Ovary (tissue), 3 donors: ENCODE measurements around the gene FAM222B.

Experiments used
- EP300 ChIP-seq: sonication (generic); formaldehyde crosslinking; IDR thresholded peaks from one replicate; pipeline ENCODE4 v1.6.1; 2017; ENCODE audit warnings: antibody characterized with exemption
- POLR2A ChIP-seq: fragments of 450-650 bp; IDR thresholded peaks from one replicate; pipeline ENCODE4 v1.6.1; 2017; ENCODE audit warnings: antibody characterized with exemption, mild to moderate bottlenecking, moderate library complexity
- TF ChIP-seq, protein P1 (sequence below), 3 donors: fragments of 450-650 bp in 2 of 3; fragments of 200-600 bp in 1 of 3; IDR thresholded peaks; one replicate each; pipeline versions ENCODE4 v1.5.1 to v1.8.0; 2016 to 2022; ENCODE audit warnings: antibody characterized with exemption in 3 of 3, mild to moderate bottlenecking in 1 of 3
- donor health status: DM: no; HTN: no; CAD: no.

- TF ChIP-seq POLR2A: no peak
- TF ChIP-seq, protein P1, sequence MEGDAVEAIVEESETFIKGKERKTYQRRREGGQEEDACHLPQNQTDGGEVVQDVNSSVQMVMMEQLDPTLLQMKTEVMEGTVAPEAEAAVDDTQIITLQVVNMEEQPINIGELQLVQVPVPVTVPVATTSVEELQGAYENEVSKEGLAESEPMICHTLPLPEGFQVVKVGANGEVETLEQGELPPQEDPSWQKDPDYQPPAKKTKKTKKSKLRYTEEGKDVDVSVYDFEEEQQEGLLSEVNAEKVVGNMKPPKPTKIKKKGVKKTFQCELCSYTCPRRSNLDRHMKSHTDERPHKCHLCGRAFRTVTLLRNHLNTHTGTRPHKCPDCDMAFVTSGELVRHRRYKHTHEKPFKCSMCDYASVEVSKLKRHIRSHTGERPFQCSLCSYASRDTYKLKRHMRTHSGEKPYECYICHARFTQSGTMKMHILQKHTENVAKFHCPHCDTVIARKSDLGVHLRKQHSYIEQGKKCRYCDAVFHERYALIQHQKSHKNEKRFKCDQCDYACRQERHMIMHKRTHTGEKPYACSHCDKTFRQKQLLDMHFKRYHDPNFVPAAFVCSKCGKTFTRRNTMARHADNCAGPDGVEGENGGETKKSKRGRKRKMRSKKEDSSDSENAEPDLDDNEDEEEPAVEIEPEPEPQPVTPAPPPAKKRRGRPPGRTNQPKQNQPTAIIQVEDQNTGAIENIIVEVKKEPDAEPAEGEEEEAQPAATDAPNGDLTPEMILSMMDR (IDR thresholded peaks at IDR 0.05): no peak
- no peak for TF ChIP-seq EP300
Measured at GRCh38 chr17:28811651-28812090, 30.9 kb downstream of the FAM222B start.
